Brain pericyte (primary cell): ENCODE measurements around the gene USP30.

Source experiments
- DNase-seq: peaks from one replicate; pipeline ENCODE4 v3.0.0-alpha.2; 2012; ENCODE audit warnings: low read depth, low spot score

The USP30 gene

DNA sequence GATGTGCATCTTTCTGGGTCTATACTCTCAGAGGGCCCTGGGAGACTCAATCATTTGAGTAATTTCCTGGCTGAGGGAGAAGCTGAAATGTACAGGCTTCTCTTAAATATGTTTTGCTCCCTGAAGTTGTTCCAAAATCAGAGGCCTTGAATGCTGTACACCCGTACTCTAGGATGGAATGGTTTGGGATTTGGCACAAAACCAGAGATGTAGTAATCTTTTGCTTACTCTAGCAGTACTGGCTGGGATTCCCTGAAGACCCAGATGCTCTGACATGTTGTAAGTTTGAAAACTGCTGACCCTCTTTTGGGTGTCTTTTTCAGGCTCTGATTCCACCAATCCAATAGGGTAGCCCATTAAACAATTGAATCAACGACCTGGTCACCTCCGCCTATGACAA is 74.4 kb downstream of the USP30 start:
- no peak for DNase-seq

DNA sequence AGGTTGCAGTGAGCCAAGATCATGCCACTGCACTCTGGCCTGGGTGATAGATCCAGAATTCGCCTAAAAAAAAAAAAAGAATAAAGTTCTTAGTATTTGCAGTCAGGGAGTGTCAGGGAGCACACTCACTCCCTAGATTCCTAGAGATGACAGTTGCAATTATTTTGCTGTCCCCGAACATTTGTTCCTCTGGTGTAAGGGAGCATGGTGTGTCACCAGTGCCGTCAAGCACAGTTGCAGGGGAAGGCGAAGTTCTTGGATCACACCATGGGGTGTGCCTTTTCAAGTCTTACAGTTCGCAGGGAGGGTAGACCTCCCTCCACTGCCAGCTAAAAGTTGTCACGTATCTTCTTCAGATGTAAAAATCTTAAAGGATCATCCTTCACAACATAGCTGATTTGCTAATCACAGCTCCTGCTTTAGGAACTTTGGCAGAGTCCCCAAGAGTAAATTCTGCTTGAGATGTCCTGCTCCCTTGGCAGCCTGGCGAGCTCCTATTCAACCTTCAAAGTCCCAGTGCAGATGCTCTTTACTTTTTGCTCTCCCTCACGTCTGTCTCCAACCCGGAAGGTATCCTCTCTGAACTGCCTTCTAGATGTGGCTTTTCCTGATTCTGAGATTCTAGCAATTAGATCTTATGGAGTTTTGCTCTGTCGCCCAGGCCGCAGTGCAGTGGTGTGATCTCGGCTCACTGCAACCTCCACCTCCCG is 75.3 kb downstream of the USP30 start:
- DNase-seq, result no peak

DNA sequence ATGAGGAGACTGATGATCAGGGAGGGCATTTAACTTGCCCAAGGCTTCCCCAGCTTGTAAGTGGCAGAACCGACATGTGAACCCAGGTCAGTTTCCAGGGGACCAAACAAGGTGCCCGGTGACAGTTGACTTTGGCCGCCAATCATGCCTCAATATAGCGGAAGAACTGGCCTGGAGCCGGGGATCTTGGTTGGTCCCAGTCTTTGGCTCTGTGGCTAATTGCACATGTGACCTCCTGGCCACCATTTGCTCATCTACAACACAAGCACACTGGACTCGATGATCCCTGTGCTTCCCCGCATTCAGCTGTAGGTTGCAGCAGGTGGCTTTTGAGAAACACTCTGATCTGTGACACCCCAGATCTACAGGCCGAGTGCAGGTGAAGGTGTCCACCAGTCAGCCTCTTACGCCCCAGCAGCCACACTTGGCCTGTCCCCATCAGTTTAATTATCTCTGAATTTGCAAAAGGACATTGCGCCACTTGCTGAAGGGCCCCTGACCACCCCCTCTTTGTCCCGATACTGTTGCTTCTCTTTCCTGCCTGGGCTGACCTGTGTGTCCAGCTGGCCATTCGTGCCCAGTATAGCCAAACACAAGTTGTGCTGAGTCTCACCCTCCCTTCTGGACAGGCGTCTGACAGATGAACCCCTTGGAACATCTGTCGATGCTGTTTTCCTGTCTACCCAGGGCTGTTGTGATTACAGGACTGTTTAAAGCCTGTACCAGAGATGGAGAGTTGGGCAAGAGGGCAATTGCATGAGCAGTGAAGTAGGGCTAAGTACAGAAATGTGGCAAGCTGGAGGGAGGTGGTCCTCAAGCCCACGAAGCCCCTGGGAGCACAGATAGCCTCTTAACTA is 78.1 kb downstream of the USP30 start:
- DNase-seq, result no peak

DNA sequence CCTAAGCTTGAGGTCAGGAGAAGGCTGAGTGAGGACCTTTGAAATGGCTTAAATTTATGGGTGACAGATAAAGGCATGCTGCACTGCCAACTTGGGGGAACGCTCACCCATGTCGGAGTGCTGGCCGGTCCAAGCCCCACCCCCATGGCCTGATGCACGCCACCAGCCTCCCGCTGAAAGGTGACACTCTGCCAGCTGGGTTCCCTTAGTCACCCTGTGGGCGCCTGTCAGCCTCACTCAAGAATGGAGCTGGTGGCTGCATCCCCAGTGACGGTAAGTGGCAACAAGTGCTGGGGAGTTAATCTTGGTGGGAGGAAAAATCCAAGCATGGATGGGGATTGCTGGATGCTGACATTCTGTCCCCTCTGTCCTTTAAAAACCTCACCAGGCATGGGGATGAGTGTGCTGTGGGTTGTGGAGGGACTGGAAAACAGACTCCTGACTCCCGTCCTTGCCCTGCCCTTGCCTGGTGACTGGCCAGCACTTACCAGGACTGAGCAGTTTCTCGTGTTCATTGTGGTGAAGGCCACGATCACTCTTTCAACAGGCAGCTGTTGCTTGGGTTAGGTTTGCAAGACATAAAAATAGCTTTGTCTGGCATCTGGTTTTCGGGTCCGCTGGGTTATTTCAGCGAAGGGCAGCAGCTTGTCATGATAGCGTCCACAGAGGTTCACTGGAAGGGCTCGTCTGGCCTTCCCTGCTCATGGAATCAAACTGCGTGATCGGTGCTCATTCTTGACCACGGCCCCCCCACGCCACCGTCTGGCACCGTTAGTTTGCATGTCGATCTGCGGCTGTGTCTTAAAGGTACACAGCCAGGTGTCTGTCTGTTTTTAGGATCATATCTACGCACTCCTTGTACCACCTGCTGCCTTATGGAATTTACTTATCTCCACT is 79.0 kb downstream of the USP30 start:
- no peak for DNase-seq

DNA sequence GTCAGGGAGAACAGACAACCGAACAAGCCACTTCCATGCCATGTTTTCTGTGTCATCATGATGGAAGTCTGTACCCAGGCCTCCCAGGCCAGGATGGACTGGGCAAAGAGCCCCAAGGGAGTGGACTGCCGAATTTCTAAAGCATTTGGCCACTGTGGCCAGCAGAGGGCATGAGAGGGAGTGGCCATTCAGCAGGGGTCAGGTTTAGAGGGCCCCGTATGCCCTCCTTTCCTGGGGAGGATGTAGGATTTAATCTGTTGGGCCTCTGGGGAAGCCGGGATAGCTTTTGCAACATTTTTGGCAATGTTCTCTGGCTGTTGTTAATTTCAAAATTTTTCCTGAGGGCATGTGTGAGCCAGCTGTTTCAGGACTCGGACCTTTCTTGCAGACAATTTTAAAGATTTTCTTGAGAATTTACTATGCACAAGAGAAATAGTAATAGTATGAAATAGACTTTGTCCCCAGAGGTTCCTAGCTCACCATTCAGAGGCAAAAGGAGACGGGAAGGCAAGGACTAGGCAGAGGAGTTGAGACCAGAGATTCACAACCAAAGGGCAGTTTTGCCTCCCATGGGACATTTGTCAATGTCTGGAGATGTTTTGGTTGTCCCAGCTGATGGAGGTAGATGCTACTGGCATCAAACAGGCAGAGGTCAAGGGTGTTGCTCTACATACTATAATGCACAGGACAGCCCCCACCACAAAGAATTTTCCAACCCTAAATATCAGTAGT is 82.0 kb downstream of the USP30 start:
- DNase-seq, result no peak

DNA sequence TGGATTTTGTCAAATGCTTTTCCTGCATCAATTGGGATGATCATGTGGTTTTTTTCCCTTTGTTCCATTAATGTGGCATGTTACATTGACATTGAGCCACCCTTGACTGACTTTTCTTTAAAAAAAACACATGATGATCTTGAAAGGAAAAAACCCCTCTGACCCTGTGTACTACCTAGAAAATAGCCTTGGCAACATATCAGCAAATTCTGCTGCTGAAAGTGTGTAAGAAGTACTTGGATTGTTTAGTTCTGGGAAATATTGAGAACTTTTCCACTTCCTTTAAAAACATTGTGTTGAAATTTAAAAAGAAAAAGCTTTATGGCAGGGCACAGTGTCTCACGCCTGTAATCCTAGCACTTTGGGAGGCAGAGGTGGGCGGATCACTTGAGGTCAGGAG is 84.7 kb downstream of the USP30 start:
- no peak for DNase-seq
